Activated gamma-delta T cell treated with anti-CD3 and anti-CD28 coated beads, Interleukin-2, amount 50 U/mL, for 16 hours (primary cell): ENCODE data around the gene TSFM.

Experiments
- DNase-seq: peaks from one replicate; pipeline ENCODE4 v3.0.0-alpha.2; 2020; ENCODE audit warnings: low read depth

The TSFM gene

DNA sequence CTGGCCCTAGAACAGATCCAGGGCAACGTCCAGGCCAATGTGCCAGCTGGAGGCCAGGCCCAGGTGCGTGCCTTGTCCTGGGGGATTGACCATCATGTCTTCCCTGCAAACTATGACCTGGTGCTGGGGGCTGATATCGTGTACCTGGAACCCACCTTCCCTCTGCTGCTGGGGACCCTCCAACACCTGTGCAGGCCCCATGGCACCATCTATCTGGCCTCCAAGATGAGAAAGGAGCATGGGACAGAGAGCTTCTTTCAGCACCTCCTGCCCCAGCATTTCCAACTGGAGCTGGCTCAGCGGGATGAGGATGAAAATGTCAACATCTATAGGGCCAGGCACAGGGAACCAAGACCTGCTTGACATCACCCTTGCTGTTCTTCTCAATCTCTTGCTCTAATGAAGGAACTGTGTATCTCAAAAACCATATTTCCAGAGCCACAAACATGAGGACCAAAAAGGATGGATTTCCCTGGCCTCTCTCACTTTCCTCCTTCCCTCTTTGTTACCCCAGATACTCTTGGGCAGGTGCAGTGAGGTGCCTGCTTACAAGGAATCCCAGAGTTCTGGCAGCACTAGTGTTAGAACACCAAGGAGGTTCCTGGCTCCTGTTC lies 2.2 kb upstream of the TSFM start:
- DNase-seq = no peak

DNA sequence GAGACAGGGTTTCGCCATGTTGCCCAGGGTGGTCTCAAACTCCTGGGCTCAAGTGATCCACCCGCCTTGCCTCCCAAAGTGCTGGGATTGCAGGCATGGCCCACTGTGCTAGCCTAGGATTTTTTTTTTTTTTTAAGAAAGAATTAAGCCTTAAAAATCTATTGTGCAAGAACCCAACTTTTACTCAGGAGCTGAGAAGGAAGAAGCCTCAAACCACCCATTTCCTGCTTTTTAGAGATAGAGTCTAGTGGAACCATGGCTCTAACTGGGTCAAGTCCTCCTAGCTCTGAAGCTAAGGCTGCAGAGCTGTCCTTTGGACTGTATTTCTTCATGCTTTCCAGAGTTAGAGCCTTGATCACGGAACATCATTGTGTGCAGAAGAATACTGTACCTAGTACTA lies 1.3 kb upstream of the TSFM start:
- DNase-seq = no peak

DNA sequence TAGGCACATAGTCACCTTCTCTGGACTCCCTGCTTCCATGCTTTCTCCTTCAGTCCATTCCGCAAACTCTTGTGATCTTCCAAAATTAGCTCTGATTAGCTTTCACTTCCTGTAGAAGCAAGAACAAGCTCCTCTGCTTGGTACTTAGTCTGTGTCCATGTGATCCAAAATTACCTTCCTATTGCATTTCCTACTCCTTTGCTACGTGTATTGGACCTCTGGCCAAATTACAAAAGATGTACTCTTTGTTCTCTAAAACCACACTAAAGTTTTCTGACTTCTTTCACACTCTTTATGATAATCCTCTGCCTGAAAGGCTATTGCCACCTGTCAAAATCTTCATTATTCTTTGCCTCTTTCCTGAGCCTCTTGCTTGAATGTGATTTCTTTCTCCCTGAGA lies 786 bp upstream of the TSFM start:
- no peak for DNase-seq

DNA sequence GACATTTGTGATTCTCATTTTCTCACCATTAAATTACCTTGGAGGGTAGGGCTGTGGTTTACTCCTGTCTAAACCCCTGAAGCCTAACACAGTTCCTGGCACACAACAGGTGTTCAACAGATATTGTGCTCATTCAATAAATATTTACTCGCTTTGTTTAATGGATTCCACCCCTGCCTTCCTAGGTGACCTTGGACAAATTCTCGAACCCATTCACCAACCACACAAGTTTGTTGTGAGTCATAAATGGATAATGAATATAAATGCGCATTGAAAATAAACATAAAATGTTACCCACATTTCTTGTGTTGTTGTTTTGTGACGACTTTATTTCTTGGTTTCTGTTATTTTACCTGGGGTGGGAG lies 362 bp upstream of the TSFM start:
- DNase-seq = no peak

DNA sequence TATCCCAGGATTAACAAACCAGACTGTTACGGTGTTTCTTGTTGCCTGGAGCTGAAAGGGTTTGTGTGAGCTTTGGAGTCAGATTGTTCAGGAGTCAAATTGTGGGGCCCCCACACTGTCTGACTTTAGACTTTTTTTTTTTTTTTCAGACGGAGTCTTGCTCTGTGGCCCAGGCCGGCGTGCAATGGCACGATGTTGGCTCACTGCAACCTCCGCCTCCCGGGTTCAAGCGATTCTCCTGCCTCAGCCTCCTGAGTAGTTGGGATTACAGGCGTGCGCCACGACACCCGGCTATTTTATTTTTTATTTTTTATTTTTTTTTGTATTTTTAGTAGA lies 847 bp downstream of the TSFM start:
- no peak for DNase-seq

DNA sequence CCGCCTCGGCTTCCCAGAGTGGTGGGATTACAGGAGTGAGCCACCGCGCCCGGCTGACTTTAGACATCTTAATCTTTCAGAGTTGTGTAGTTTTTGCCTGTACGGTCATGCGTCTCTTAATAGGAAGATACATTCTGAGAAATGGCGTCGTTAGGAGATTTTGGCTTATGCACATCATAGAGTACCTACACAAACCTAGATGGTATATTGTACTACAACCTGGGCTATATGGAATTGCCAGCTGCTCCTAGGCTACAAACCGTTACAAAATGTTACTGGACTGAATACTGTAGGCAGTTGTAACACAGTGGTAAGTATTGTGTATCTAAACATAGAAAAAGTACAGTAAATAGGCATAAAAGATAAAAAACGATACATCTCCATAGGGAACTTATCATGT lies 1.3 kb downstream of the TSFM start:
- DNase-seq = no peak

DNA sequence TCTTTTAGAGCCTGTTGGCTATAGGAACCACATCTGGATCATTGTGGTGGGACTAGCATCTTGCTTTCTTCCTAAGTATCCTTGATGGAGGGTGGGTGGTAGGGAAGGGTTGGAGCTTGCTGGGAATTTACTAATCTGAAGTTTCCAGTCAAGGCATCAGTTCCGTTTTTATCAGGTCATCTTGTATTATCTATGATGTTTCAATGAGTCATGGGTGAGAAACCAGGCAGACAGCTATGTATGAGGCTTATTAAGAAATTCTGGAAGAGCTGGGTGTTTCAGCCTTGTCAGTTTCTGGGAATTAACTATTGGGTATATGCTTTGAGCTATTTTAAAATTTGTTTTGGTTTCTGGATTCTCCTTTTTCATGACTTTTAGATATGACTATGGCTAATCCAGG lies 11.3 kb downstream of the TSFM start:
- DNase-seq = no peak

DNA sequence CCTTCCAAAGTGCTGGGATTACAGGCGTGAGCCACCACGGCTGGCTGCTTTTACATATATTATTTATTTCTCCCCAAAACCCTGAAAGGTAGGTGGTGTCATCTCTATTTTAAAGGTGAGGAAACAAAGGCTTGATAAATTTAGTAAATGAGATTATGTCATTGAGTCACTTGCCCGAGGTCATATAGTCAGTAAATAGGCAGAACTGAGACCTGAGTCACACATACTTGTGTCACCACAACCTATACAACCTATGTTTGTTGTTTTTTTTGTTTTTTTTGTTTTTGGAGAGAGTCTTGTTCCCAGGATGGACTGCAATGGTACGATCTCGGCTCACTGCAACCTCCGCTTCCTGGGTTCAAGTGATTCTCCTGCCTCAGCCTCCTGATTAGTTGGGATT lies 12.8 kb downstream of the TSFM start:
- DNase-seq = no peak

DNA sequence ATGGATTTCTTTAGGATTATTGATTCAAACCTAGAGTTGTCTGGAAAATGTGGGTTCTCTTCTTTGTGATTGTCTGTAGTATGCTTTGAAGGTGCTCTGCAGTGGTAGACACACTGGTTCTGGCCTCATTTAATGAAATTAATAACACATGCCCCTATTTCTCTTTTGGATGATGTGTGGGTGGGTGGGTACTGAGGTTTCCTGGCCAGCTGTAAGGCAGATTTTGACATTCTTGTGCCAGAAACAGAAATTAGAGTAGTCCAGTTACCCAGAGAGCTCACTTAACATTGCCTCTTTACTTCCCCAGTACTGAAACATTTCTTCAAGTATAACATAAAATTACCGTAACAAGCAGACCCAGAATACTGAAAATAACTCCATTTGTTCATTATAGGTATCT lies 14.4 kb downstream of the TSFM start:
- no peak for DNase-seq

DNA sequence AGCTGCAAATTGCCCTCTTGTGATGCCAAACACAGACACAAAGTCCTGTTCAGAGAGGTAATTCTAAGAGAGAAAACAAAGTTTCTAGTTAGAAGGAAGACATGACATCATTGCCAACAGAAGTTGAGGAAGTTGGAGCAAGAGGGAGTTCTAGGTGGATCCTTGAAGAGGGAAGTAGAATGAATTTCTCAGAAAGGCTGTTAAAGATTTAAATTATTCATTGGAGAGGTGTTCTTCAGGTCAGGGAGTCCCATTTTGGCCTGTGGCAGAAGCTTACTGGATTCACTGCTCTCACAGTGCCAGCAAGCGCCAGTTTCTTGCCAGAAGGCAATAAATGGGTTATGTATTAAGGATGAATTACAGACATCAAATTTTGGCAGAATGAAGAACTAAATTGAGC lies 15.3 kb downstream of the TSFM start:
- DNase-seq = no peak

DNA sequence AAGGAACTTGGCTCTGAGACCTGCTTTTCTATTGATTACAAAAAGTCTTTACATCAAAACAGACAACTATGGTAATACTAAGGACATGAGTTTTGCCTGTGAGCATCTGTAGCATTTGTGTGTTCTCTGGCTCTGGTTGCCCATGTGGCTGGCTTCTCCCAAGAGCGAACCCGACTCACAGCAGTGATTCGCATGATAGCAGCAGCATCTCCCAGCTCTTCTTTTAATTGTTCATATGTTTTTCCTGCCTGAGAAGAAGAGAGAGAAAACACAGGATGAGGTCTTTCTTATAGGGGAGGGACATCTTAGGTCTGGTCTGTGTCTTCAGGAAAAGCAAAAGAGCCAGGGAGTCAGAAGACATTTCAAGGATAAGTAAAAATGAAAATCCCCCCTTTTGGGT lies 18.4 kb downstream of the TSFM start:
- DNase-seq = no peak

DNA sequence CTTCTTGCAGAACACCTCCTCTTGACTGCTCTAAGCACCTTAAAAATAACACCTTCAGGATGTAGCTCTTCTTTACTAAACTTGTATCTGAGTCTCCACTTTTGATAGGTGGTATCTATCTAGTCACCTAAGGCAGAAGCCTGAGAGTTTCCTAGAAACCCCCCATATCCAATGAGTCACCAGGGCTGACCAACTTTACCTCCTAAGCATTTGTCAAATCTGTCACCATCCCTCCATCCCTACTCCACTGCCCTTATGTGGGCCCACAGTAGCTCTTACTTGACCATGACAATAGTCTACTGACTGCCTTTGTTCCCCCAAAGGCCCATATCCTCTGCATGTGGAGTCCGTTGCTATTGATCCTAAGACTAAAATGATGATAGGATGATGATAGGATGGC lies 20.0 kb downstream of the TSFM start:
- DNase-seq = no peak

DNA sequence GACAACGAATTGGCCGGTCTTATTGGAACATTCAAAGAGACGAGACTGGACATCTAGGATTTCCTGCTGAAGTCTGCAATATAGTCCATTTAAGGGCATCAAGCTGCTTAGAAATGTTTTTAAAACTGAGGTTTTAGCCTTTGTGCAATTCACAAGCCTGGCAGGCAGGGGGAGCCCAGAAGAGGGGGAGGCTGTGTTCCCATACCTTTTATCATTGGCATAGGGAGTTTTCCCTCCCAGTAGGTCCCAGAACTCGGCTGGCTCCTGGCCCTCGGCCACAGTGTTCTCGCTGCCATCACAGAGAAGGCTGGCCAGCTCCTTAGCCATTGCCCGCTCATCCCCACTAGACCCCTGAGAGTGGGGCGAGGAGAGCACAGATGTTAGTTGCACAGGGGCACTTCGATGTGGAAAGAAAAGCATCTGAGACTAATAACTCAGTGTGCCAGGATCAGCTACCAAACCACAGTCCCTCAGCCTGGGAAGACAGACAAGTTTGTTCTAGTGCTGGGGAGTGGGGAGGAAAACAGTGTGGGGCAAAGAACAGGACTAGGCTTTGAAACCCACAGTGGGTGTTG lies 20.8 kb downstream of the TSFM start:
- no peak for DNase-seq

DNA sequence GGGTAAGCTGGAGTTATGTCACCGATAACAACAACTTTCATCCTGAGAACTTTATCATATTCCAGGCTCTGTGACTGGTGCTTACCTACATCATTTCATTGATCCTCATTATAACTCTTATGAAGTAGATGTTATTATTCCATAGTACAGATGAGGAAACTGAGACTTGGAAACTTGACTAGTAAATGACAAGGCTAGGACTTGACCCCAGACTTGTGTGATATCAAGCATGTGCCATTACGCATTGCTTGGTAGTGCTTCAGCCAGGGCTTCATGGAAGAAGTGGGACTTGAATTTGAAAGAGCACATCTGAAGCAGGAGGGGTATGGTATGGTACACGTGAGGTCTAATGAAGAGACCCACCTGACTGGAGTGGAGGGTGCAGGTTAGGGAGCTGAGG lies 24.1 kb downstream of the TSFM start:
- no peak for DNase-seq

DNA sequence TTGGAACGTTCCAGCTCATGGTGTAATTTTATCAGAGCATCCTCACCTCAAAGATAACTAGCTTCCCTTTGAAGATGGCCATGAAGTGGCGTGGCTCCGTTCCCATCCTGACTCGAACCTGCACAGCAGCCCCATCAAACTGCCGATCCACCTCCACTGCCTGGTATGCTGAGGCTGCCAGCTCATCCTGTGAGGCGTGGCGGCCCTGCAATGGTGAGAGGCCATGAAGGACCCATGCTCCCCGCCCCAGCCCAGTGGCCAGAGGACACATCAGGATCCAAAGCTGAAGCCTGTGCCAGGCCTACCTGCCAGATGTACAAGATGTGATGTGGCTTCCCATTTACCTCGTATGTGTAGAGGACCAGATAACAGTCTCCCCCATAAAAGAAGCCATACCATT lies 24.7 kb downstream of the TSFM start:
- DNase-seq = no peak

DNA sequence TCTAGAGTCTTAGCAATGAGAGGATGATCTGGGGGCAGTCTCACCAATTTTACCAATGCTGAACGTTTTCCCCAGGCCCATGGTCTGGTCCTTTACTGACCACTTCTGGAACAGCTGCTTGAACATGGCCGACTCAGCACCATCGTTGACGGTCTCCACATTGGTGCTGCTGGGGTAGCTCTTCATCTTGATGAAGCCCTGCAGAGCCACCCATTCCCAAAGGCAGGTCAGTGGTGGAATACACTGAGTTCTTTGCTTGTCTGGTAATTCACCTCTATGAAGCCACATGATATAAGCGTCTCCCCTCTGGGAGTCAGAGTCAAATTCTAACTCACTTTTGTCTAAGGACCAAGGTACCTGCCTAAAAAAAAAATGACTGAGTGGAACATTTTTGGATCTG lies 25.8 kb downstream of the TSFM start:
- DNase-seq = no peak

DNA sequence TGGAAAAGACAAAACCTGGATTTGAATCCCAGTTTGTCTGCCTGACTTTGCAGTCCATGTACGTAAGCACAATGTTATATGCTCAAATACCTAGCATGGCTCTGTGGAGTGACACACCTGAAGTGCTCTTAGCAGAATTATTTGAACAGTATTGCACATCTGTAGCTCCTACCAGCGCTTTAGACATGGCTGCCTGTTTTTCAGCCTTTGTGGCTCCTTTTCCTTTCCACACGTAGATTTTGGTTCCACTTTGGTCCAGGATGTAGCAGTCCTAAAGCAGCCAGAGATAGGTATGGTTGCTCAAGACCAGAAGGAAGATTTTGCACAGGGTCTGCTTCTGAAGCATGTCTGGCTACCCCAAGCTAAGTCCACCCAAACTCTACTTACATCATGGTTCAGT lies 26.8 kb downstream of the TSFM start:
- no peak for DNase-seq

DNA sequence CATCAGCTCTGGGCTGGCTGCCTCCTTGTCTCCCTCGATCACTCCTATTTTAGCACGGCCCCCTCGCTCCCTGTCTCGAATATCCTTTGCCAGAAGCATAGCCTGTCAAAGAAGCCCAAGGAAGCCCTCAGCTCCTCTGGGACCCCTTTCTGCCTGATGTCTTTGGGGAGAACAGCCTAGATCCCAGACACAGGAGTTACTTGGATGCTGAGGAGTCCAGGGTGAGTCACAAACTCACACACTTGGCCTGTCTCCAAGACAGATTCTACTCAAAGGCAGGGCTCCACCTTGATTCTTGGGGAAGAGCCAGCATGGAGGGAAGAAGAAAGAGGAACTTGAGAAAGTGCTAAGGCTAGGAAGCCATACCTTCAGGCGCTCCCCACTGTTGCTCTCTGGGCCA lies 27.9 kb downstream of the TSFM start:
- no peak for DNase-seq

DNA sequence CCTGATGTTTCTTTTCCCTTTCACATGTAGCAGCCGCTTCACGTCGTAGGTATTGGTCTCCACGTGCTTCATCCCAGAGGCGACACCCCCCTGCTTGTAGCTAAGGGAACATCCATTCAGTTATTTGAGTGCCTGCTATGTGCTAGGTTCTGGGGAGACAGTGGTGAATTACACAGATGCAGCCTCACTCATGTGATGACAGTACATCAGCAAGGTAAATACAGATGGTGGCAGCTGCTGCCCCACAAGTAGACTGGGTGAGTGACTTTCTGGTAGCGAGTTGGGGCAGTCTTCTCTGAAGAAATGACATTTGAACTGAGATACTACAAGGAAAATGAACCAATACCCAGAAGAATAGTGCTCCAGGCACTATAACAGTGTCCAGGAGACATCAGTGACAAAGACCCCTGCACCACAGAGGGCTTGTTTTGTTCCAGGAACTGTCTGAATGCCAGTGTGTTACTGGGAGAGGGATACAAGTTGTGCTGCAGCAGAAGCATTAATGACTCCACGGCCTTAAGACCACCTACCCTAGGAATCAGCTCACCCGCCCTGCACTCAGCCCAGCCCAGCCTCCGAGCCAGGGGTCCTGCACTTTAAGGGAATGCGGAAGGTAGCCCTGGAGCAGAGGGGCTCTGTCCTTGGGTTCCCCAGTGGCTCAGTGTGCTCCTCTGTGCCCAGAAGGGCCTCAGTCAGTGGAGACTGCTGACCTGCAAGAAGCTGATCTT lies 28.6 kb downstream of the TSFM start:
- DNase-seq = no peak

DNA sequence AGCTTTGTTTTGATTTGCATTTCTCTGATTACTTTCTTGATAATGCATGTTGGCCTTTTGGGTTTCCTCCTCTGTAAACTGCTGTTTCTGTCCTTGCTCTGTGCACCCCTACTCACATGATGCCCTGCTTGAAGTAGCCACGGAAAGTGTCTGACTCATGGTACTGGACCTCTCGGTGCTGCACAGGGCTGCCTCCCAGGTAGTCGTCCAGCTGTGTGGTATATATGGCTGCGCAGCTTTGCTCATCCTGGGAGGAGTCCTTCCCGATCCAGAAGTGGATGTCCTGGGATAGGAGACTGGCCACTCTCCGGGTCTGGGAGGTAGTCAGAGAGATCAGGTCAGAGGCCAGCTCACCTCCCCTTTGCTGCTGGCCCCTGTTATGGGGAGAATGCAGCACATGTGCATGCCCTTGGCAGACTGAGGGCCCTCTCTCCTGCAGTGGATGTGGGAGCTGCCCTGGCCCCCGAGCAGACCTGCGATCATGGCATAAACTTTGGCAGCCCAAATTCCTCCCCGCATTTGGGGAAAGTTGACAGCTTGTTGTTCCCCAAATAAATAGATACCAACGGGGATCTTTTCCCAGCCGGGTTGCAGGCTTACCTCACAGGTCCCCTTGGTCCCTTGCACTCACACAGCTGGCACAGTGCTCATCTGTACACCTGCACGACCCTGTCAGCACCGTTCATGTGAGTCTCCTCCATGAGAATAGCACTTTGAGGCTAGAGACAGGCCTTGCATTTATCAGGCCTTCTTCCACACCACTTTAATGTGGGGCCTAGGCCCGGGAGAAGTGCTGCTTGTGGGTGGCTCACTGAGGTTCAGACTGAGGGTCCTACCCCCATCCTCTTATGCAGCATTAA lies 30.8 kb downstream of the TSFM start:
- DNase-seq = no peak

DNA sequence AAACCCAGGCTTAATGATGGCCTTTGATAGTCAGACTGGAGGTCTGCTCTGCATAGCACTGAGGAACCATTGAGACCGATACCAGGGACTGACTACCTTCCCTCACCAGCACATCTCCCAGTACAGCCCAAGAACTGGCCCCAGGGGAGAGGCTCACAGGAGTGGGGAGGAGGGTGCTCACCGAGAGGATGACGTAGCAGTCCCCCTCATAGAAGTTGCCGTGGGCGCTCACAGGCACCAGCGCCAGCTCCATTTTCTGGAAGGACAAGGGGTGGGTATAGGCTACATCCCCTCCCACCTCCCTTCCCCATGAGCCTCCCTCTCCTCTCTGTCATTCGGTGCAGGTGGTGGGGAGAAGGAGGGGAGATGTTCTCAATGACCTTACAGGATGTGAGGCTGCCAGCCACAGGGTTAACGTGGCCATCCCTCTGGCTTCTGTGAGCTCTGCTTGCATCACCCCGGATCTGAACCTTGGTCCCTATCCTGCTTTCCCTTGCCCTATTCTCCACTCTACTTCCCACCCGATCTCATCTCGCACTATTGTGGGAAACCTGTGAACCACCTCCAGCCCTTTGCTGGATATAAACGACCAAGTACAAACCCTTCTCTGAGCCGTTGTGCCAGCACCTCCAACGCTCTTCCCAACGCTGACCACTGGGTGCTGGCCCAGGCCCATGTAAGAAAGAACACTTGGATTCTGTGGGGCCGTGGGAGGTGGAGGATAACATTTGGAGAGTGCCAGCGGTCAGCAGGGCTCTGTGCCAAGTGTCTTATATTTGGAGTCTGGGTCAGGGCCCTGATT lies 31.6 kb downstream of the TSFM start:
- DNase-seq = no peak
